Parathyroid adenoma (tissue), 2 donors: ENCODE data around the gene SLC10A1.

Source experiments
- H2AFZ ChIP-seq: fragments of 300-600 bp; sonication (generic); one replicate; pipeline ENCODE4 v1.7.0; 2017; ENCODE audit warnings: antibody characterized with exemption, mild to moderate bottlenecking
- H3K27ac ChIP-seq: fragments of 300-600 bp; sonication (generic); one replicate; pipeline ENCODE4 v1.7.0; 2017
- H3K27me3 ChIP-seq: fragments of 300-600 bp; sonication (generic); one replicate; pipeline ENCODE4 v1.7.0; 2017; ENCODE audit warnings: low read length; ENCODE audit not compliant: control insufficient read depth, insufficient read depth
- H3K36me3 ChIP-seq: fragments of 300-600 bp; sonication (generic); one replicate; pipeline ENCODE4 v1.7.0; 2017; ENCODE audit warnings: low read length; ENCODE audit not compliant: control insufficient read depth, insufficient read depth
- H3K4me1 ChIP-seq: fragments of 300-600 bp; sonication (generic); one replicate; pipeline ENCODE4 v1.7.0; 2017; ENCODE audit warnings: control low read depth
- H3K4me2 ChIP-seq: fragments of 300-600 bp; sonication (generic); one replicate; pipeline ENCODE4 v1.7.0; 2017; ENCODE audit warnings: low read length
- H3K4me3 ChIP-seq: fragments of 300-600 bp; sonication (generic); one replicate; pipeline ENCODE4 v1.7.0; 2017; ENCODE audit warnings: low read depth, low read length
- H3K79me2 ChIP-seq: fragments of 300-600 bp; sonication (generic); one replicate; pipeline ENCODE4 v1.7.0; 2017; ENCODE audit warnings: control low read depth
- H3K9ac ChIP-seq: fragments of 300-600 bp; sonication (generic); one replicate; pipeline ENCODE4 v1.7.0; 2017; ENCODE audit warnings: mild to moderate bottlenecking
- H3K9me3 ChIP-seq: fragments of 300-600 bp; sonication (generic); one replicate; pipeline ENCODE4 v1.7.0; 2017; ENCODE audit warnings: low read length; ENCODE audit not compliant: control insufficient read depth
- CTCF ChIP-seq: fragments of 300-600 bp; sonication (generic); IDR thresholded peaks from one replicate; pipeline ENCODE4 v1.7.0; 2017; ENCODE audit warnings: antibody characterized with exemption, mild to moderate bottlenecking
- donor health status: primary hyperparathyroidism.

Gene SLC10A1

GRCh38 chr14:69796797-69797500, at the start of gene SLC10A1:
SLC10A1 (minus strand) TSS chr14:69797241; CDS start chr14:69797155, 86 bp downstream.
- no peak for TF ChIP-seq CTCF
- Histone ChIP-seq H3K27ac (no peak within 1 kb of the TSS), H3K9ac (no peak within 1 kb of the TSS), H3K4me1 (no peaks in the 10 kb centered on the region), H3K4me3 (no peak within 1 kb of the TSS), H2AFZ (no peak within 1 kb of the TSS), H3K9me3 (no peaks in the 10 kb centered on the region), H3K27me3 (no peaks in the 10 kb centered on the region), H3K4me2 (no peak within 1 kb of the TSS), H3K36me3 (no peaks in the 10 kb centered on the region), H3K79me2 (no peaks in the 10 kb centered on the region)

- Histone ChIP-seq H3K4me1 (no peaks in the 10 kb centered on the region), H2AFZ (no peak overlapping the region), H3K9ac (no peak overlapping the region), H3K9me3 (no peaks in the 10 kb centered on the region), H3K4me3 (no peak overlapping the region), H3K36me3 (no peaks in the 10 kb centered on the region), H3K4me2 (no peak overlapping the region), H3K27me3 (no peaks in the 10 kb centered on the region), H3K27ac (no peak overlapping the region), H3K79me2 (no peaks in the 10 kb centered on the region)
- TF ChIP-seq CTCF = no peak
Measured at GRCh38 chr14:69845787-69846186, 48.7 kb upstream of the SLC10A1 start.

GRCh38 chr14:69845050-69845581, 48.1 kb upstream of the SLC10A1 start:
- Histone ChIP-seq H3K79me2 (no peaks in the 10 kb centered on the region), H3K27ac (no peak overlapping the region), H3K4me3 (no peak overlapping the region), H3K27me3 (no peaks in the 10 kb centered on the region), H3K4me2 (no peak overlapping the region), H2AFZ (no peak overlapping the region), H3K9me3 (no peaks in the 10 kb centered on the region), H3K9ac (no peak overlapping the region), H3K4me1 (no peaks in the 10 kb centered on the region), H3K36me3 (no peaks in the 10 kb centered on the region)
- no peak for TF ChIP-seq CTCF

- no peaks in the 10 kb centered on the region for H3K79me2 ChIP-seq
- no peaks in the 10 kb centered on the region for H3K27me3 ChIP-seq
- no peak for TF ChIP-seq CTCF
- no peaks in the 10 kb centered on the region for H3K36me3 ChIP-seq
- no peaks in the 10 kb centered on the region for H3K9me3 ChIP-seq
- no peak overlapping the region for H3K9ac ChIP-seq
- H3K4me2 ChIP-seq = no peak overlapping the region
- H2AFZ ChIP-seq = no peak overlapping the region
- H3K27ac ChIP-seq = no peak overlapping the region
- H3K4me1 ChIP-seq = no peaks in the 10 kb centered on the region
- H3K4me3 ChIP-seq = no peak overlapping the region
Measured at GRCh38 chr14:69844171-69844570, 47.1 kb upstream of the SLC10A1 start.
